ENCODE results near the gene ISLR.

Gene ISLR

GRCh38 chr15:74137537-74137894, 36.0 kb upstream of the ISLR start:
- DNase-seq (ENCODE audit: insufficient read length, low spot score) (no peak), FAIRE-seq (no peak)
- no peak for TF ChIP-seq CTCF (IDR thresholded peaks at IDR 0.05; ENCODE audit: insufficient read depth, missing control alignments)

GRCh38 chr15:74138642-74139041, 34.9 kb upstream of the ISLR start:
- no peak for TF ChIP-seq CTCF (IDR thresholded peaks at IDR 0.05; ENCODE audit: insufficient read depth, missing control alignments)
- DNase-seq (ENCODE audit: insufficient read length, low spot score) (no peak), FAIRE-seq (no peak)

GRCh38 chr15:74141591-74141990, 31.9 kb upstream of the ISLR start:
- no peak for TF ChIP-seq CTCF (IDR thresholded peaks at IDR 0.05; ENCODE audit: insufficient read depth, missing control alignments)
- FAIRE-seq = no peak
- no peak for DNase-seq (ENCODE audit: insufficient read length, low spot score)

GRCh38 chr15:74144153-74144775, 29.2 kb upstream of the ISLR start:
- TF ChIP-seq CTCF (IDR thresholded peaks at IDR 0.05; ENCODE audit: insufficient read depth, missing control alignments) = no peak

GRCh38 chr15:74146277-74146800, 27.2 kb upstream of the ISLR start:
- FAIRE-seq (no peak), DNase-seq (ENCODE audit: insufficient read length, low spot score) (no peak)
- no peak for TF ChIP-seq CTCF (IDR thresholded peaks at IDR 0.05; ENCODE audit: insufficient read depth, missing control alignments)

More at GRCh38 chr15:74144153-74144775, 29.2 kb upstream of the ISLR start:
- no peak for FAIRE-seq
- no peak for DNase-seq (ENCODE audit: insufficient read length, low spot score)

- FAIRE-seq = no peak
- no peak for TF ChIP-seq CTCF (IDR thresholded peaks at IDR 0.05; ENCODE audit: insufficient read depth, missing control alignments)
- DNase-seq (ENCODE audit: insufficient read length, low spot score) = no peak
Measured at GRCh38 chr15:74147051-74147450, 26.5 kb upstream of the ISLR start.

GRCh38 chr15:74155766-74156417, 17.6 kb upstream of the ISLR start:
- FAIRE-seq = no peak
- no peak for TF ChIP-seq CTCF (IDR thresholded peaks at IDR 0.05; ENCODE audit: insufficient read depth, missing control alignments)
- no peak for DNase-seq (ENCODE audit: insufficient read length, low spot score)
